GM08714 (cell line): ENCODE measurements around the gene DTNA.
"Not testable (repeated sequence)": the region's sequence is repeated elsewhere in the genome, so short reads cannot be mapped to it uniquely, and the experiment has no call there.

Experiments used
- H3K4me3 ChIP-seq: fragments of 200-500 bp; sonication (Bioruptor generic); 2 replicates; pipeline ENCODE4 v1.5.1; 2014; ENCODE audit warnings: mild to moderate bottlenecking, low read length, inconsistent platforms
- ZNF274 ChIP-seq: IDR thresholded peaks from 2 replicates; pipeline ENCODE4 v1.6.1; 2012; ENCODE audit warnings: mild to moderate bottlenecking, low read depth, low read length

The DTNA gene

GRCh38 chr18:34921226-34921625, 211.1 kb downstream of the DTNA start:
- no peak for TF ChIP-seq ZNF274
- no peak overlapping the region for H3K4me3 ChIP-seq

- no peak overlapping the region for H3K4me3 ChIP-seq
- no peak for TF ChIP-seq ZNF274
Measured at GRCh38 chr18:34921811-34922385, 211.8 kb downstream of the DTNA start.

GRCh38 chr18:34922594-34922993, 212.5 kb downstream of the DTNA start:
- not testable (repeated sequence) for H3K4me3 ChIP-seq

GRCh38 chr18:34923911-34924310, 213.8 kb downstream of the DTNA start:
- TF ChIP-seq ZNF274 = no peak
- no peak overlapping the region for H3K4me3 ChIP-seq

- no peak for TF ChIP-seq ZNF274
- H3K4me3 ChIP-seq = no peak overlapping the region
Measured at GRCh38 chr18:34926683-34927082, 216.6 kb downstream of the DTNA start.

- no peak overlapping the region for H3K4me3 ChIP-seq
Measured at GRCh38 chr18:34928088-34928753, 218.1 kb downstream of the DTNA start.

GRCh38 chr18:34928754-34929335, 218.7 kb downstream of the DTNA start:
- no peak for TF ChIP-seq ZNF274
- no peak overlapping the region for H3K4me3 ChIP-seq

More at GRCh38 chr18:34928088-34928753, 218.1 kb downstream of the DTNA start:
- TF ChIP-seq ZNF274 = no peak

- no peak for TF ChIP-seq ZNF274
- no peak overlapping the region for H3K4me3 ChIP-seq
Measured at GRCh38 chr18:34929336-34929780, 219.3 kb downstream of the DTNA start.

GRCh38 chr18:34932363-34932762, 222.3 kb downstream of the DTNA start:
- H3K4me3 ChIP-seq = no peak overlapping the region
- TF ChIP-seq ZNF274 = no peak

- H3K4me3 ChIP-seq = no peak overlapping the region
- no peak for TF ChIP-seq ZNF274
Measured at GRCh38 chr18:34932792-34933466, 222.8 kb downstream of the DTNA start.

GRCh38 chr18:34933909-34934661, 224.0 kb downstream of the DTNA start:
- no peak for TF ChIP-seq ZNF274
- no peak overlapping the region for H3K4me3 ChIP-seq

GRCh38 chr18:34936772-34937171, 226.7 kb downstream of the DTNA start:
- no peak overlapping the region for H3K4me3 ChIP-seq
- no peak for TF ChIP-seq ZNF274

GRCh38 chr18:34938090-34938489, 228.0 kb downstream of the DTNA start:
- no peak overlapping the region for H3K4me3 ChIP-seq
- no peak for TF ChIP-seq ZNF274
